ENCODE results near the gene TMEM273. TPM values are rescaled to one million over a fixed set of nuclear protein-coding genes. Genes with fewer than 3 reads are reported as not detected.

Gene TMEM273
- total RNA-seq, 1 donor, result not detected

DNA sequence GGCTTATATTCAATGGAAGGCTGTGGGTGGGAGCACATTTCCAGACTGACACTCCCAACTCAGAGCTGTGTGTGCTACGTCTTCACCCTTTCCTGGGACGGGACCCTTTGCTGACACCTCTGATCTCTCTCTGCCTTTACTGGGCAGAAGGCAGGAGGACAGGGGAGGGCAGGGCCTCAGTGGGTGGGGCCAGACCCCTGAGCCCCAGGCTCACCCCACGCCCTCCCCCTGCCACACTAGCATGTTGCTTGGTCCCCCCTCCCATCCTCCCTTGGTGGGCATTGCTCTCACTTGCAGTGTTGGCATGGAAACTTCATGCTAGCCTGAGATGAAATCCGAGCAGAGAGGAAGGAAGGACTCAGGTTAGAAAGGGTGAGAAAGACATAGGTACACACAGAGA, 18.4 kb downstream of the TMEM273 start:
- no peak overlapping the region for H3K4me3 ChIP-seq (ENCODE audit: low read depth, low read length)
- TF ChIP-seq, protein P1, sequence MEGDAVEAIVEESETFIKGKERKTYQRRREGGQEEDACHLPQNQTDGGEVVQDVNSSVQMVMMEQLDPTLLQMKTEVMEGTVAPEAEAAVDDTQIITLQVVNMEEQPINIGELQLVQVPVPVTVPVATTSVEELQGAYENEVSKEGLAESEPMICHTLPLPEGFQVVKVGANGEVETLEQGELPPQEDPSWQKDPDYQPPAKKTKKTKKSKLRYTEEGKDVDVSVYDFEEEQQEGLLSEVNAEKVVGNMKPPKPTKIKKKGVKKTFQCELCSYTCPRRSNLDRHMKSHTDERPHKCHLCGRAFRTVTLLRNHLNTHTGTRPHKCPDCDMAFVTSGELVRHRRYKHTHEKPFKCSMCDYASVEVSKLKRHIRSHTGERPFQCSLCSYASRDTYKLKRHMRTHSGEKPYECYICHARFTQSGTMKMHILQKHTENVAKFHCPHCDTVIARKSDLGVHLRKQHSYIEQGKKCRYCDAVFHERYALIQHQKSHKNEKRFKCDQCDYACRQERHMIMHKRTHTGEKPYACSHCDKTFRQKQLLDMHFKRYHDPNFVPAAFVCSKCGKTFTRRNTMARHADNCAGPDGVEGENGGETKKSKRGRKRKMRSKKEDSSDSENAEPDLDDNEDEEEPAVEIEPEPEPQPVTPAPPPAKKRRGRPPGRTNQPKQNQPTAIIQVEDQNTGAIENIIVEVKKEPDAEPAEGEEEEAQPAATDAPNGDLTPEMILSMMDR (IDR thresholded peaks at IDR 0.05; ENCODE audit: insufficient read depth, low read depth, low read length), result no peak
- no peak for DNase-seq (ENCODE audit: low read depth)

- no peak overlapping the region for H3K4me3 ChIP-seq (ENCODE audit: low read depth, low read length)
- no peak for DNase-seq (ENCODE audit: low read depth)
- TF ChIP-seq, protein P1 (IDR thresholded peaks at IDR 0.05; ENCODE audit: insufficient read depth, low read depth, low read length), result no peak
Observed at GRCh38 chr10:49168831-49169500, 19.2 kb downstream of the TMEM273 start.

DNA sequence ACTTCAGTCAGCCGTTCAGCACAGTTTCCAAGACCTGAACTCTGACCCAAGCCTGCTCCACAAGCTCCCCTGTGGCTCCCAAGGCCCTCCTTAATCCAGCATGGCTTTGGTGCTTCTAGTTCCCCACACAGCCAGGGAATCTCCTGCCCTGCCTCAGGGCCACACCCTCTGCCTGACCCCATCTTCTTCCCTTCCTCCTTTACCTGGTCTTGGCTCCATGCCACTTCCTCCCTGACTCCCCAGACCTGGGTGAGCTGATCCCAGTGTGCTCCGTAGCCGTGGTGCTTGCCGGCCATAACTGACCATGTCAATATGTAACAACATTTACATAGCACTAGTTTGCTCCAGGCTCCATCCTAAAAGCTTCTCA, 20.0 kb downstream of the TMEM273 start:
- DNase-seq (ENCODE audit: low read depth), result no peak
- TF ChIP-seq, protein P1 (IDR thresholded peaks at IDR 0.05; ENCODE audit: insufficient read depth, low read depth, low read length), result no peak
- H3K4me3 ChIP-seq (ENCODE audit: low read depth, low read length), result no peak overlapping the region

- TF ChIP-seq, protein P1 (IDR thresholded peaks at IDR 0.05; ENCODE audit: insufficient read depth, low read depth, low read length), result no peak
- no peak overlapping the region for H3K4me3 ChIP-seq (ENCODE audit: low read depth, low read length)
- no peak for DNase-seq (ENCODE audit: low read depth)
Observed at GRCh38 chr10:49167425-49168170, 20.6 kb downstream of the TMEM273 start.

DNA sequence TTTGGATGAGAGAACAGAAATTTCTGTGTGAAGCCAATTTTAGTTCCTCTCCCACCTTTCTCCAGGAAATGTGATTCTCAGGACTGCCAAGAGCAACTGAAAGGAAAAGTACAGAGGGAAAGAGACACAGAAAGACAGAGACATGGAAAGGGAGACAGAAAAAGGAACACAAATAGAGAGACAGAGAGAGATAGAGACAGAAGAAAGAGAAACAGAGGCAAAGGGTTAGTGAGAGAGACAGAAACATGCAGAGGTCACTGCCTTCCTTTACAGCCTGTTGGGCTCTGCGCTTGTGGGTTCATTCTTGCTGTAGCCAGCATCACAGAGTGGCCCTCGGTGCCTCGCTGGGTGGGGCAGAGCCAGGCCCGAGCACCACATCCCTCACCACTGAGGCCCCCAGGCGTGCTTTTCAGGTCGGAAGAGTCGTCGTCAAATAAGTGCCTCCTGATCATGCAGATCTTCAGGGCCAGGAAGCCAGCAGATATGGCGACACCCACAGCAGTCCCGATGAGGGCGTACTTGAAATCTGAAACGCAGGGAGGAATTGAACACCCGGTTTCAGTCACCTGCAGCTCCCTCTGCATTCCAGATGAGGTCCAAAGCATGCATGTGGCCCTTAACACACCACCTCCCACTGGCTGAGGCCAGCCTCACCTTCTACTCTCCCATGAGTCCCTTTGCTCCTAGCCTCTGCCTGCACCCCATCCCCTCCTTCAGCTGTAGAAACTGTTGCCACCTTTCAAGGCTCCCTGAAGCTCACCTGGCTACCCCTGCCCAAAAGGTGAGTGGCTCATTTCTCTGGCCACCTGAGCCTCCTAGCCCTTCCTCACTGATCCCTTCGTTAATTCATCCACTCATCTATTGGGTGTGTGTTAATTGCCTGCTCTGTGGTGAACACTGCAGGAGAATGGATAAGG, 21.4 kb downstream of the TMEM273 start:
- H3K4me3 ChIP-seq (ENCODE audit: low read depth, low read length), result no peak overlapping the region
- TF ChIP-seq, protein P1 (IDR thresholded peaks at IDR 0.05; ENCODE audit: insufficient read depth, low read depth, low read length), result no peak
- DNase-seq (ENCODE audit: low read depth), result no peak

DNA sequence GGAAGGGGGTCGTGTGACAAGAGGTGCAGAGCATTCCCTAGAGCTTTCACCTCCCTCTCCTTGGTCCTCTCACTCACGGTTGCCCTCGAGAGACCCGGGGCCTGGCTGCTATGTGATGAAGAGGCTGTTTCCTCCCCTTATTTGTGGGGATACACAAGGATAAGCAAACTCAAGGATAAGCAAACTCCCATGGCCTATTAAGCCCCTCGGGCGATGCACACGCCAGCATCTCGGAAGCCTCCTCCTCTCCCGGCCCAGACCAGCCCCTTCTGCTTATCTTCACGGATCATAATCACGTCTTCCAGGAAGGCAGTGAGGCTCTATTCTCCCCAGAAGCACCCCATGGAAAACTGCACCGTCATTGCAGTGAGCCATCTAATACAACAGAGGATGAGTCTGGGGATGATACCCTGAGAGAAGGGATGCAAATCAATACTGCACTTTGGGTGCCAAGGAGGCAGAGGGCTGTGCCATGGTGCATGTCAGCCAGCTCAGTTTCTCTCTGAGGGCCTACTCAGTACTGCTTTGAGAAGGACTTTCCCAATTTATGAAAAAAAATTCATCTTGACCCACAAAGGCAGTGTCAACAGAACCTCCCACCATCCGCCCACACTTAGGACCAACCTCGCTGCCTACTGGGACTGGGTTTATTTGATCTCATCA, 22.2 kb downstream of the TMEM273 start:
- H3K4me3 ChIP-seq (ENCODE audit: low read depth, low read length), result no peak overlapping the region
- no peak for DNase-seq (ENCODE audit: low read depth)
- TF ChIP-seq, protein P1 (IDR thresholded peaks at IDR 0.05; ENCODE audit: insufficient read depth, low read depth, low read length), result no peak

All from fibroblast of villous mesenchyme (primary cell).